RWPE1 (cell line): Measurements from ENCODE around the gene TMEM39B.
A peak's percentile ranks its signal among the peaks of the same experiment; 100 is the strongest.

Source experiments
- CTCF ChIA-PET: fragments of 350-600 bp; sonication (Branson Sonifier 250); formaldehyde crosslinking; extraction: SDS; loops from one replicate; lab custom pipeline; 2021; lab: Yijun Ruan, JAX
- POLR2A ChIA-PET: fragments of 400-600 bp; formaldehyde crosslinking; extraction: SDS; loops from one replicate; lab custom pipeline; 2020; ENCODE audit warnings: antibody characterized with exemption; ENCODE audit not compliant: low non-redundant PET; lab: Yijun Ruan, JAX
- DNase-seq: peaks from one replicate; pipeline ENCODE4 v3.0.0; 2012; ENCODE audit warnings: low spot score
- H3K27ac ChIP-seq: fragments of 450-650 bp; 2 replicates; pipeline ENCODE4 v1.5.1; 2017
- CTCF ChIP-seq: fragments of 450-650 bp; conservative IDR thresholded peaks from 2 replicates; pipeline ENCODE4 v1.5.1; 2017; ENCODE audit warnings: low read depth, mild to moderate bottlenecking

Gene TMEM39B

GRCh38 chr1:32051706-32052105 is 21.0 kb upstream of the TMEM39B start:
- TF ChIP-seq CTCF = no peak
- ChIA-PET CTCF (no interaction called here), POLR2A (interaction anchor here (0.7 kb wide), 1 partner anchor 13 kb away, joined by 3 read pairs; no protein-coding TSS in a partner anchor)
- H3K27ac ChIP-seq = no peak overlapping the region
- DNase-seq = no peak

- no peak overlapping the region for H3K27ac ChIP-seq
- no peak for TF ChIP-seq CTCF
- CTCF ChIA-PET = interaction anchor here (1.1 kb wide), 1 partner anchor 10 kb away, joined by 6 read pairs; no protein-coding TSS in a partner anchor
These were observed 19.9 kb upstream of the TMEM39B start for GRCh38 chr1:32052887-32053286.

GRCh38 chr1:32055416-32055815 is 17.3 kb upstream of the TMEM39B start:
- no peak overlapping the region for H3K27ac ChIP-seq
- POLR2A ChIA-PET = no interaction called here

More at GRCh38 chr1:32052887-32053286, 19.9 kb upstream of the TMEM39B start:
- DNase-seq = no peak
- POLR2A ChIA-PET = no interaction called here

GRCh38 chr1:32056598-32056997 is 16.1 kb upstream of the TMEM39B start:
- POLR2A ChIA-PET = no interaction called here
- TF ChIP-seq CTCF = no peak
- no peak overlapping the region for H3K27ac ChIP-seq
- no peak for DNase-seq
- CTCF ChIA-PET = interaction anchor here (0.5 kb wide), 1 partner anchor 54 kb away, joined by 6 read pairs; no protein-coding TSS in a partner anchor

More at GRCh38 chr1:32055416-32055815, 17.3 kb upstream of the TMEM39B start:
- TF ChIP-seq CTCF = no peak
- CTCF ChIA-PET = interaction anchor here (0.5 to 1.0 kb wide), 4 partner anchors 11 to 813 kb away, joined by 3 to 5 read pairs (median 4); no protein-coding TSS in a partner anchor
- DNase-seq = no peak

GRCh38 chr1:32060914-32061313 is 11.8 kb upstream of the TMEM39B start:
- CTCF ChIA-PET = no interaction called here
- no peak overlapping the region for H3K27ac ChIP-seq
- no peak for TF ChIP-seq CTCF
- POLR2A ChIA-PET = no interaction called here
- DNase-seq = no peak

- DNase-seq = no peak
- POLR2A ChIA-PET = interaction anchor here (0.6 kb wide), 1 partner anchor 86 kb away, joined by 6 read pairs; no protein-coding TSS in a partner anchor
- H3K27ac ChIP-seq = peak overlapping the region; percentile 72
- no peak for TF ChIP-seq CTCF
- CTCF ChIA-PET = interaction anchor here (1.1 to 1.4 kb wide), 3 partner anchors 9 to 38 kb away, joined by 3 to 6 read pairs (median 4); no protein-coding TSS in a partner anchor
These were observed 9.9 kb upstream of the TMEM39B start for GRCh38 chr1:32062867-32063230.
